Posterior vena cava (tissue), 2 donors: Measurements from ENCODE around the gene GPR158. TPM values are rescaled to one million over a fixed set of nuclear protein-coding genes. Genes with fewer than 3 reads are reported as not detected.
"Not testable (repeated sequence)": the region's sequence is repeated elsewhere in the genome, so short reads cannot be mapped to it uniquely, and the experiment has no call there.

ENCODE experiments used
- DNase-seq: peaks from one replicate; pipeline ENCODE4 v3.0.0-alpha.2; 2020; ENCODE audit warnings: low spot score
- intact Hi-C, 2 donors: fragments of 100-400 bp; cut with DNase I; formaldehyde crosslinking; loops; one replicate each; pipeline versions ENCODE4 v1.14.1 to v1.14.2; 2022 to 2023
- long read RNA-seq, 2 donors: library from polyadenylated mRNA; unstranded; transcript quantifications; one replicate each; pipeline ENCODE4 v2.0.0, GENCODE V29; 2020 to 2021
- total RNA-seq, 2 donors: library from RNA; stranded (reverse); fragmentation: NEBNext Ultra II Directional; extraction: Animal tissue kit (Norgen Biotek cat#: 25700); gene quantifications; one replicate each; pipeline ENCODE4 v1.2.1, GENCODE V29; 2021
- donor health status: DM: yes; HTN: yes; CAD: no.
- donor health status: DM: yes; HTN: yes; CAD: no.

The GPR158 gene
- under 1 TPM; 0.05 TPM for total RNA-seq
- long read RNA-seq, donor 1: 0 reads
- long read RNA-seq, donor 2: 0 reads

- intact Hi-C loops: no loop called here
- peak; percentile 93 for DNase-seq
Observed at GRCh38 chr10:25174461-25175230, at the start of gene GPR158. Gene GPR158, plus strand, starts transcription at chr10:25175001. Its CDS starts 420 bp downstream, at chr10:25175421.

- intact Hi-C loops: no loop called here
- DNase-seq: no peak
Observed at GRCh38 chr10:25125201-25125611, 49.6 kb upstream of the GPR158 start.

- intact Hi-C loops: no loop called here
- no peak for DNase-seq
Observed at GRCh38 chr10:25129592-25129991, 45.2 kb upstream of the GPR158 start.

- intact Hi-C loops: no loop called here
- DNase-seq: no peak
Observed at GRCh38 chr10:25130906-25131305, 43.9 kb upstream of the GPR158 start.

GRCh38 chr10:25142116-25142864 is 32.5 kb upstream of the GPR158 start:
- no peak for DNase-seq
- intact Hi-C loops: no loop called here

GRCh38 chr10:25157650-25158049 is 17.2 kb upstream of the GPR158 start:
- DNase-seq: no peak
- intact Hi-C loops: loop anchor here in 1 of 2 donors (5.0 kb wide), 1 partner anchor 1155 kb away; no protein-coding TSS in a partner anchor

GRCh38 chr10:25159591-25159990 is 15.2 kb upstream of the GPR158 start:
- intact Hi-C loops: loop anchor here in 1 of 2 donors (5.0 kb wide), 1 partner anchor 1153 kb away; no protein-coding TSS in a partner anchor
- no peak for DNase-seq

GRCh38 chr10:25162391-25162790 is 12.4 kb upstream of the GPR158 start:
- intact Hi-C loops: no loop called here
- no peak for DNase-seq

- DNase-seq, intact Hi-C loops: not testable (repeated sequence)
Observed at GRCh38 chr10:25163464-25163863, 11.3 kb upstream of the GPR158 start.

- intact Hi-C loops: no loop called here
- no peak for DNase-seq
Observed at GRCh38 chr10:25169740-25170139, 5.1 kb upstream of the GPR158 start.

- DNase-seq: no peak
- intact Hi-C loops: no loop called here
Observed at GRCh38 chr10:25170627-25171026, 4.2 kb upstream of the GPR158 start.

- intact Hi-C loops: no loop called here
- DNase-seq: no peak
Observed at GRCh38 chr10:25175527-25176420, 973 bp downstream of the GPR158 start.

- intact Hi-C loops: no loop called here
- DNase-seq: no peak
Observed at GRCh38 chr10:25176421-25176968, 1.7 kb downstream of the GPR158 start.

- DNase-seq: no peak
- intact Hi-C loops: no loop called here
Observed at GRCh38 chr10:25177093-25177753, 2.4 kb downstream of the GPR158 start.

- intact Hi-C loops: no loop called here
- DNase-seq: no peak
Observed at GRCh38 chr10:25177754-25178135, 2.9 kb downstream of the GPR158 start.

- no peak for DNase-seq
- intact Hi-C loops: no loop called here
Observed at GRCh38 chr10:25178411-25178810, 3.6 kb downstream of the GPR158 start.

- no peak for DNase-seq
- intact Hi-C loops: no loop called here
Observed at GRCh38 chr10:25180801-25181200, 6.0 kb downstream of the GPR158 start.

GRCh38 chr10:25182636-25183035 is 7.8 kb downstream of the GPR158 start:
- intact Hi-C loops: no loop called here
- DNase-seq: no peak
